Stimulated activated naive CD4-positive, alpha-beta T cell treated with Interleukin-2 at 50 U/mL for 16 hours (primary cell): ENCODE results near the gene AQP1.

Experiments used
- DNase-seq: peaks from one replicate; lab custom pipeline; 2025; lab: John Stamatoyannopoulos, UW

The AQP1 gene

DNA sequence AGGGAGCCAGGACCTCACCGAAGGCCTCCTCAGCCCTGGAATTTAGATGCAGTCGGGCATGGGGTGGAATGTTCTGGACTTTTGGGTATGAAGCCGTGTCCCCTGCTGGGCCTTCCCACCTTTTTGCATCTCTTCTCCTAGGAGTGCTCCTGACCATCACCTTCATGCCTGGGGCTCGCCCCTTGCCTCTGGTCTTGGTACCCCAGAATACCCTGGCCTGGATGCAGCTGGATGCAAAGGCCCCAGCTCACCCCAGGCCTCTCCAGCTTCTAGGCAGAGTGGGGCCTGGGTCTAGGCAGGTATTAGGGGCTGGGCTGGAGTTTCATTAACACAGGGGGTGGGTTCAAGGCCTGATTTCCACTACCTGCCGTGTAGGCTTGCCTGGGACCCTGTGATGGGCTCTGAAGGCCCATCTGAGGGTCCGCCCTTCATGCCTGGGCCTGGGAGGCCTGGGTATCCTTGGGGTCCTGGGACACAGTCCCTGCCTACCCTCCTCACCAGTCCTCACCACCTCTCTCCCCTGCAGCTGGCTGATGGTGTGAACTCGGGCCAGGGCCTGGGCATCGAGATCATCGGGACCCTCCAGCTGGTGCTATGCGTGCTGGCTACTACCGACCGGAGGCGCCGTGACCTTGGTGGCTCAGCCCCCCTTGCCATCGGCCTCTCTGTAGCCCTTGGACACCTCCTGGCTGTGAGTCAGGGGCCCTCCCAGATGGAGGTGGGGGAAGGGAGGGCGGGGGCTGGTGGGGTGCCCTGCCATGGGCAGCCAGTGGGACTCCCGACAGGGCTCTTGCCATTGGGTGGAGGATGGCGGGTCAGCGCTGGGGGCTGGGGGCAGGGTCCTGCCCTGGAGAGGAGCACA lies 10.1 kb downstream of the AQP1 start:
- no peak for DNase-seq

DNA sequence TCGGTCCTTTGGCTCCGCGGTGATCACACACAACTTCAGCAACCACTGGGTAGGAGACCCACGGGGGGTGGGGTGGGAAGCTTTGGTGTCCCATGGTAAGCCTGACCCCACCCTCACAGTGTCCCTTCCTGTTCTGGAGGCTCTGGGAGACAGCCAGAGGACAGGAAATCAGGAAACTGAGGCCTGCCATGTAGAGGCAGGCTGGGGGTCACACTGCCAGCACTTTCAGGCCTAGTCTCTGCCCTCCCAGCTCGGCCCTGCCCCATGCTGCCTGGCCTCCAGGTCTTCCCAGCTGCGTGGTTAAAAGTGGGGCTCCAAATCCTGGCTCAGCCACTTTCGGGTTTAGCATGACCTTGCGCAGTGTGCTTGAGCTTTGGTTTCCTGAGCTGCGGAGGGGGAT lies 10.9 kb downstream of the AQP1 start:
- DNase-seq: no peak

DNA sequence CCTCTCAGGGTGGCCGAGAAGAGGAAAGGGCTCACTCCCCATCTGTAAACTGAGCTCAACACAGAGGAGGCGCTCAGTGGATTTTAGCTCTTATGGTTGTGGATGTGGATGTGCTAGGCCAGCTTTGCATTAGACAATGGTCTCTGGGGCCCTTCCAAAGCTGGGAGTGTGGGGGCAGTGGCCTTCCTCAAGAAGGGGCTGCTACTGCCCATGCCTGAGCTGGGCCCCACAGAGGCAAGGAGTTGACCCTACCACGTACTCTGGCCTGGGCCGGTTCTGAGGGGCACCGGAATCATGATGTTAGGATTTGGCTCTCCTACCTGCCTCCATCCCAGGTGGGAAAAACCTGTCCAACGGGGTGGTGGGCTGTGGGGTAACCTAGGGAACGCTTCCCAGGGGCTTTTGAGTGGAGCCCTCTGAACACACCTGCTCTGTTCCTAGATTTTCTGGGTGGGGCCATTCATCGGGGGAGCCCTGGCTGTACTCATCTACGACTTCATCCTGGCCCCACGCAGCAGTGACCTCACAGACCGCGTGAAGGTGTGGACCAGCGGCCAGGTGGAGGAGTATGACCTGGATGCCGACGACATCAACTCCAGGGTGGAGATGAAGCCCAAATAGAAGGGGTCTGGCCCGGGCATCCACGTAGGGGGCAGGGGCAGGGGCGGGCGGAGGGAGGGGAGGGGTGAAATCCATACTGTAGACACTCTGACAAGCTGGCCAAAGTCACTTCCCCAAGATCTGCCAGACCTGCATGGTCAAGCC lies 11.5 kb downstream of the AQP1 start:
- no peak for DNase-seq

DNA sequence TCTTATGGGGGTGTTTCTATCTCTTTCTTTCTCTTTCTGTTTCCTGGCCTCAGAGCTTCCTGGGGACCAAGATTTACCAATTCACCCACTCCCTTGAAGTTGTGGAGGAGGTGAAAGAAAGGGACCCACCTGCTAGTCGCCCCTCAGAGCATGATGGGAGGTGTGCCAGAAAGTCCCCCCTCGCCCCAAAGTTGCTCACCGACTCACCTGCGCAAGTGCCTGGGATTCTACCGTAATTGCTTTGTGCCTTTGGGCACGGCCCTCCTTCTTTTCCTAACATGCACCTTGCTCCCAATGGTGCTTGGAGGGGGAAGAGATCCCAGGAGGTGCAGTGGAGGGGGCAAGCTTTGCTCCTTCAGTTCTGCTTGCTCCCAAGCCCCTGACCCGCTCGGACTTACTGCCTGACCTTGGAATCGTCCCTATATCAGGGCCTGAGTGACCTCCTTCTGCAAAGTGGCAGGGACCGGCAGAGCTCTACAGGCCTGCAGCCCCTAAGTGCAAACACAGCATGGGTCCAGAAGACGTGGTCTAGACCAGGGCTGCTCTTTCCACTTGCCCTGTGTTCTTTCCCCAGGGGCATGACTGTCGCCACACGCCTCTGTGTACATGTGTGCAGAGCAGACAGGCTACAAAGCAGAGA lies 12.2 kb downstream of the AQP1 start:
- no peak for DNase-seq

DNA sequence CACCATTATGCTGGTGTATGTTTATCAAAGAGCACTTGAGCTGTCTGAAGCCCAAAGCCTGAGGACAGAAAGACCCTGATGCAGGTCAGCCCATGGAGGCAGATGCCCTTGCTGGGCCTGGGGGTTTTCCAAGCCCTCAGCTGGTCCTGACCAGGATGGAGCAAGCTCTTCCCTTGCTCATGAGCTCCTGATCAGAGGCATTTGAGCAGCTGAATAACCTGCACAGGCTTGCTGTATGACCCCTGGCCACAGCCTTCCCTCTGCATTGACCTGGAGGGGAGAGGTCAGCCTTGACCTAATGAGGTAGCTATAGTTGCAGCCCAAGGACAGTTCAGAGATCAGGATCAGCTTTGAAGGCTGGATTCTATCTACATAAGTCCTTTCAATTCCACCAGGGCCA lies 13.0 kb downstream of the AQP1 start:
- no peak for DNase-seq

DNA sequence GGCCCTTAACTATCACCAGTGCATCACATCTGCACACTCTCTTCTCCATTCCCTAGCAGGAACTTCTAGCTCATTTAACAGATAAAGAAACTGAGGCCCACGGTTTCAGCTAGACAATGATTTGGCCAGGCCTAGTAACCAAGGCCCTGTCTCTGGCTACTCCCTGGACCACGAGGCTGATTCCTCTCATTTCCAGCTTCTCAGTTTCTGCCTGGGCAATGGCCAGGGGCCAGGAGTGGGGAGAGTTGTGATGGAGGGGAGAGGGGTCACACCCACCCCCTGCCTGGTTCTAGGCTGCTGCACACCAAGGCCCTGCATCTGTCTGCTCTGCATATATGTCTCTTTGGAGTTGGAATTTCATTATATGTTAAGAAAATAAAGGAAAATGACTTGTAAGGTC lies 13.5 kb downstream of the AQP1 start:
- DNase-seq: no peak

DNA sequence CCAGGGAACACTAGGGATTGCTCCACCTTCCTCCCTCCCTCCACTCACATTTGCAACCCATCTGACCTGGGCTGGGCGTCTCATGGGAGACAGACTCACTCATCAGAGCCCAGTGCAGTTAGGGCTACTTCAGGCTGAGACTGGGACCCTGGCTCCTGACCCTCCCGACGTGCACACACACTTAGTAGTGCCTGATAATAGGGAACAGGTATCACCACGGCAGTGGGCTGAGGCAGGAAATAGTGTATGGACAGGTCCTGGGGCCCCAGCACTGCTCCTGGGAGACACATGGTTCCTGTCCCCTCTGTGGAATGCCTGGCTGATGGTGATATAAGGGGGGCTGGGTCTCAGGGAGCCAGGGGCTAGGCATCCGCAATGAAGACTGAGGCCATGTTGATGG lies 14.3 kb downstream of the AQP1 start:
- DNase-seq: no peak

DNA sequence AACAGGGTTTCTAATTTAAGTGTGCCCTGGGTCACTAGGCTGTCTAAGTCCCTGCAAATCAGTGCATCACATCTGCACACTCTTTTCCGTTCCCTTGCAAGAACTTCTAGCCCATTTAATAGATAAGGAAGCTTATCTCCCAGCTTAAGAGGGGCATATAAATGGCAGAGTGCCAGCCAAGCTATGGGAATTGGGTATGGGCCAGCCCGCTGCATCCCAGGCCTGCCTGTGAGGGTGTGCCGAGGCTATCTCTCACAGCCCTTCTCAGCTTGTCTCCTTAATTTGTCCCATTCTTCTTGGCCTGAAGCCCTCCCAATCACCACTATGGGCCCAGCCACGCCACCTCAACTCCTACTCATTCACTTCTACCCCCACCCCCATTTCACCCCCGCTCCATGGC lies 14.7 kb downstream of the AQP1 start:
- no peak for DNase-seq

DNA sequence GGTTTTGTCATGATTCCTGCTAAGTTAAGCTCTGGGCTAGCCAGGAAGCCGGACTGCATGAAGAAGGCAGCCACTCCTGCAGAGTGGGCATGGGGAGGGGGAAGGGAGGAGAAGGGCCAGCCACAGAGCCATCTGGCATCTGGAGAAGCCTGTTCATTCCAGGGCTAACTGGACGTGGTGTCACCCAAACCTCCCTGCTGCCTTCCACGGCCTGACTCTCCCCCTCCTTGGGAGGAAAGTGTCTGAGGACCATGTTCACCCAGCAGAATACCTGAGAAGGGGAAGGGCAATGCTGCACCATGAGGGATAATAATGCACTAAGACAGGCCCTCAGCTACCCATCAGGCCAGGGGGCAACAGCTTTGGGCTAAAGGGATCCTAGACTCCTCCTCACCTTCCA lies 15.4 kb downstream of the AQP1 start:
- DNase-seq: no peak

DNA sequence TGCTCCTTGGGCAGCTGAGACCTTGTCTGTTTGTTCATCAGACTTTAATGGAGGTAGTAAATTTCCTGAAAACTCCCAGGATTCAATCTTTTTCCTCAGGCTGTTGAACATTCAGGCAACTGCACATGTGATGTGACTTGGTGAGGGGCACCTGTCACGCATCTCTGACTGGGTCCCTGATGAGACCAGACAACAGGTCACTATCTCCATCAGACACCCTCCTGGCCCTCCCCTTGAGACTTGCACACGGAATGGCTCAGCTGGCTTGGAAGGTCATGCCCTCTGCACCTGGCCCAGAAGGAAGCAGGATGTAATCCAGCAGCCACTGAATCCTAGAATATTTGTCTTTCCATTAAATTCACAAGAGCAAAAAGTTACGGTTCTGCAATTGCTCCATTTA lies 15.9 kb downstream of the AQP1 start:
- DNase-seq: no peak

DNA sequence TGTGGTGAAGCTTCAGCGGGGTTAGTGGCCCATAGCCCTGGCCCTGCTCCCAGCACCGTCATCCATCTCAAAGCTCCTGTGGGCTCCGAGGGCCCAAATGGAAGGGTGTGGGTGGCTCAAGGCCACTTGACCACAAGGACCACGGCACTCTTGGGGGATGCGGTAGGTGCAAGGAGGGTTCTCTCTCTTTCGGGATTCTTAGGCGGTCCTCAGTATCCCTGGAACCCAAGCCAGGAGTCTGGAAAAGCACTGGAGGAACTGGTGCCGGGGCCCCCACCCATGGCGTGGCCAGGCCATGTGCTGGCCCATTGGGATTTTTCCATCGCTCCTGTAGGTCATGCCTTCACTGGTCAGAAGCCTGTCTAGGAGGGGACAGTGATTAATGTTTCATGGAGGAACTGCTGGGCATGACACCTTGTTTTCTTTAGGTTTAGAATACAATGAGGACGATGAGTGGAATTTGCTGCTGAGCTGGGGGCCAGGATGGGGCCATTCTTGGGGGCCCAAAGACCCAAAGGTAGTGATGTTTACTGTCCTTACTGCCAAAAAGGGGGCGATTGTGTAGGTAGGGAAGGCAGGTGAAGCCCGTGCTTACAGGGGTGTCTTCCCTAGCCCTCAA lies 16.7 kb downstream of the AQP1 start:
- no peak for DNase-seq

DNA sequence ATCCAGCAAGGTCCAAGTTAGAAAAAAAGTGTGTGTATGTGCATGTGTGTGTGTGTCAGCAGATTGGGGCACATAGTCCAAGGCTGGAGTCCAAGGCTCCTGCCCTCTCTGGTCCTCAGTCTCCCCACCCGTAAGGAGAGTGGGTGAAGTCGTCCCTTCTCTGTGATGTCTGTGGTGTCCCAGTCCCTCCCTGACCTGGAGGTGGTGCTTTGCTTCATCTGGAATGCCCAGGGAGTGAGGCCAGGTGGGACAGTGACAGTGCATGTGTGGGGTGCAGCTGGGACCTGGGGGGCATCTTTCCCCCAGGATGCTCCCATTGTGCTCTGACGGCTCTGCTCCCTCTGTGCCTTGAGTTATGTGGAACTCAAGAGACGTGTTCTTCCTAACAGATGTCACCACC lies 18.0 kb downstream of the AQP1 start:
- no peak for DNase-seq

DNA sequence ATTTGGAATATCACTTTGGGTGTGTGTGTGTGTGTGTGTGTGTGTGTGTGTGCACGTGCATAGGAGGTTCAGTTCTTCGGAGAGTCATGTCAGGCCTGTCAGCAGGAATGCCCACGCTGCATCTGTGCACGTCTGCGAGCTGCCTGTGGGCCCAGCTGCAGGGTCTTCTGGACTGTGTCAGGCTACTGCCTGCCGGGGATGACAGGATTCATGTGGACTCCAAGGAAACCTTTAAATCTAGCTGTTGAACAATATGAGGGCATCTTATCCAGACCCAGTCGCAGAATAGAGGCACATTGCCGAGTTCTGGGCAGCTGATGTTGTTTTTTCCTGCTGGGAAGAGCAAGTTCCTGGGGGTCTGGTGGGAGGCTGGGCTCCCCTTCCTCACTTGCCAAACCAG lies 19.0 kb downstream of the AQP1 start:
- DNase-seq: no peak

DNA sequence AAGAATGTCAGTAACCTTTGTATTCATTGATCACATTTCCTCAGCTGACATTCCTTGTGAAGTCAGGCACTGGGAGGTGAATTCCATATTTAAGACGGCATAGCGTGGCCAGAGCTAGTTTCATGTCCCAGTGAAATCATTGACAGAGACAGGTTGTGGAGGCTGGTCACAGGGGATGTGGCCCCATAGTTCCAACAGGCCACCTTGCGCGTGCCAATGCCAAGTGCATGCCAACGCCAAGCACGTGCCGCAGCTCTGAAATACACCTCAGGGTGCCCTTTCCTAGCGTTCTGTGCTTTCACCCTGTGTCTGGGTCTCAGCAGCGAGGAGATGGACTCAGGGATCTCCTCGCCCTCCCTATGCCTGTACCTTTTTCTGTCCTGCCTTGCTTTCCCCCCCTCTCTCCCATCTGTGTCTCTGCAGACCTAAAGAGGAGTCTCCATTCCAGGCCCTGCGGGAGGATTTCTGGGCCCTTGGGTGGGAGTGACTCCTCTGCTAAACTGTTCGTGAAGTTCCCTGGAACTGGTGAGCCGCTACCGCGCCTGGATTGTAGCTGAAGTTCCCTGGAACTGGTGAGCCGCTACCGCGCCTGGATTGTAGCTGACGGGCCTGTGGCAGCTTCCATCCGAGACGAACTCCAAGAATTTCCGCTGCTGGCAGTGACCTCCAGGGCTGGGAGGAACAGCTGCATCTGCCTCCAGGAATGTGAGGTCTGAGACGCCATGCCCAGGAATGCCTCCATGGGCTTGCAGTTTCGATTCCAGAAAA lies 19.7 kb downstream of the AQP1 start:
- DNase-seq: no peak

DNA sequence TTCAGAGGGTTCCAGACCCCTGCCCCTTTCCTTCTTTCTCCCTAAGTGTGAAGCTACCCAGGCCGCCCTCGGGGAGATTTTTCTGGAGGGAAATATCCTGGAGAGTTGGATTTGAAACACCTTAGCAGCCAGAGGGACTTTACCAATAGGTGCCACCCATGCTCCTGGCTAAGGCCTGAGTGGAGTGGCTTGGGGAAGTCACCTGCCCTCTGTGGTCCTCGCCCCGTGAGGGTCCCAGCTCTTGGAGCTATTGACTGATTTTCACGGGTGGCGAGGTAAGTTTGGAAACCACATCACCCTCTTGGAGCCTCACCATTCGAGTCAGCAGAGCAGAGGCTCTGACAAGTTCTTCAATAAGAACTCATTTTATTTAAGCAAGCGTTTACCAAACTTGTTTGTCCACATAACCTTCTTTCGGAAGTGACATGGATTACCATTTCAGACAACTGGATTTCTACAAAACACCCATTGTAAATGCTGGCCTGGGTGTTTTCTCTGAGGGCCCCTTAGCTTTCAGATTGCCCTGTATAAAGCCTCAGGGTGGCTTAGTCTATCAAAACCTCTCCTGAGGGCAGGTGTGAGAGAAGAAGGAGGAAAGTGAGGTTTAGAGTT lies 20.4 kb downstream of the AQP1 start:
- DNase-seq: no peak

DNA sequence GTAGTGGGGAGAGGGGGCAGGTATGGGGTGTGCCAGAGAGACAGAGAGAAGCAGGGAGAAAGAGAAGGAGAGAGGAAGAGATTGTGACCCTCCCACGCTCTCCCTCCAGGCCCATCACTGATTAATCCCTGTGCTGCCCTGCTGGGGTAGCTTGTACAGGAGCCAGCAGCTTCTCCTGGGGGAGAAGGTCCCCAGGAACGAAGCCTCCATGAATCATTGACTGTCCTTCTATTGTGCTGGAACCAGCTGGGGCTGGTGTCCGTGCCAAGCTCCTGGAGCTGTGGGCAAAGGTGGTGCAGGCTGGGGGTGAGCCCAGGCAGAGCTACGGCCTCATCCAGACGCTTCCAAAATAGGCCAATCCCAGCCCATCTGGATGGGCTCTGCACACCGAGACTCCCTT lies 20.9 kb downstream of the AQP1 start:
- no peak for DNase-seq

DNA sequence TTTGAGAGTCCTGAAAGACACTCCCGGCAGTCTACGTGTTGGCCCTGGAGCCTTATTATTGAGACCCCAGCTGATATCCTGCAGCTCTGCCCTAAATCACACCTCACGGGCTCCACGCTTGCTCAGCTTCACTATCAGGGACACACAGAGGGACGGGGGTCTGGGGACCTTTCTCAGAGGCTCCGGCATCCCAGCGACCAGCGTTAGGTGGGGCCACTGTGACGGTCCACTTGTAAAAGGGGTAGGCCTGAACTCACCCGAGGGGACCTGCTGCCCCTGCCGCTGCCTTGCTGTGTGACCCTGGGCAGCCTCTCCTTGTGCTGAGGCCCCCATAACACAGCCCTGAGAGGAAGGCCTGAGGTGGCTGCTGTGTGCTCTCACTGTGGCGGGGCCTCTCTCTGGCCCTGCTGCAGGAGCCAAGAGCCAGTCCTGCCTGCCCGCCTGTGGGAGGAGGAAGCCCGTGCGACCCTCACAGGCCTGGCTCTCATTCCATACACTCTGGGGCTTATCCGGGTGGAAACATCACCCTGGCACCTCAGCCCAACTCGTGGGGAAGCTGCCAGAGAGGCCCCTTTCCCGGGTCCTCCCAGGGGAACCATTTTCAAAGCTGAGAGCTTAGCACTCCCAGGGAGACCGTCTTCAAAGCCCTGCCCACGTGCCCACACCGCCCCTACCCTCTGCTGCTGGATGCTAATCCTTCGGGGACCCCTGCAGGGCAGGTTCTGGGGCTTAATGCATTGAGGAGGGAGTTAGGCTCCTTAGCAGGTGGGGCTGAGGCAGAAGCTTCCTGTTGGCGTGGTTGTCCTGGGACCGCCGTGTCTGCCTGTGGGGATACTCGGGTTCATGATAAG lies 21.7 kb downstream of the AQP1 start:
- no peak for DNase-seq

DNA sequence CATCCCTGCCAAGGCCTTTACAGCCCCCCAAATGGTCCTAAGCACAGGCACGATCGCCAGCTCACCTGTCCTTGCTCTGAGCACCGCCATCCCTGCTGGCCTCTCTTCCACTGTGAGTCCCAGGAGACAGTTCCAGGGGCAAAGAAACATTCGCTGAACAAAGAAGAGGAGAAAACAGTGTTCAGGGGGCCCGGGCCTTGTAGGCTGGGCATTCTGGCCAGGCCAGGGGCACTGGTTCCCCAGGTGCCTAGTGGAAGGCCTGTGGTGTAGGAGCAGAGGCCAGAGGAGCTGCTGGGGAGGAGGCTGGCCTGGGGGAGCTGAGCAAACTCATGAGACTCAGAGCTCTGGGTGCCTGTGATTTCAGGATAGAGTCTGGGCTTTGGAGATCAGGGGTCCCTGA lies 22.6 kb downstream of the AQP1 start:
- DNase-seq: no peak

DNA sequence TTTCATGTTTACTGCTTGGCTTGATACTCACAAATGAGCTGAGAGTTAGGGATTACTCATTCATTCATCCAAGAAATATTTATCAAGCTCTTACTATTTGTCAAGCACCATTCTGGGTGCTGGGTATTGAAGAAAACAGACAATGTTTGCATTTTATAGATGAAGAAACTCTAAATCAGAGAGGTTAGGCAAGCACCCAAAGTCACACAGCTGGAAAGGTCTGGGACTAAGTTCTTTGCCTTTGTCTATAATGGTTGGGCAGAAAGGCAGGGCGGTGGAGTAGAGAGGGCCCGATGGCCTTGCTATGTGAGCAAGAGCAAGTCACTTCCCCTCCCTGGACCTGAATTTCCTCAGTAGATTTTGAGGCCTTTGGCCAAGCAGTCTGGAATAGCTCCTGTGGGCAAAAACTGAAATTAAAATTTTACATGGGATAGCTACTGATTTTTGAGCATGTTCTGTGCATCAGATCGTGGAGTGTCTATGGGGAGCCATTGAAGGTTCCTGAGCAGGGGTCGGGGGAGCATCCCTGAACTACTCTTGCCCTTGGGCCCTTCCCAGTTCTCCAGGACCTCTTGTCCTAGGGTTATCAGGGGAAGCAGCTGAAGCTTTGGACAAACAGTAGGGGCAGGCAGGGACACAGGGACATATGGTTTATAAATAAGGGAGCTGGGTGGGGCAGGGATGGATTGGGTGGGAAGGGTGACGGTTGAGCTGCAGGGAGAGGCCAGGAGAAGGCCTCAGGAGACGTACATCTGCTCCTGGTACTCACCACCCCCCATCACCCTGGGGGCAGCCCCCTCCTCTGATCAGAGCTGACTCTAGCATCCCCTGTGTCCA lies 23.3 kb downstream of the AQP1 start:
- no peak for DNase-seq

DNA sequence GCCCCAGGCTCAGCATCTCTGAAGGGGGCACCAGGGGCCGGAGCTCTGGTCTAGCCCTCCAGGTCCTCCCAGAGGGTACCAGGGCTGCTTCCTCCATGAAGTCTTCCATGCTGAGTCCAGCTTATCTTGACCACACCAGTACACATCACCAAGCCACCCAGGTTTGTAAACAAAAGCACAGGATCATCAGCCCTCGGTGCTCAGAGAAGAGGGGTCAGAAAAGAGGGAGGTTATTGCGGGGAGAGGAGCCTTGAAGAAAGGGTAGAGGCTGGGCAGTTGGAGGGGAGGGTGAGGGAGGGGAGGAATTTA lies 23.9 kb downstream of the AQP1 start:
- DNase-seq: no peak
